ENCODE results near the gene SWT1.

The SWT1 gene

GRCh38 chr1:185284533-185285276 is 127.7 kb downstream of the SWT1 start:
- no peak overlapping the region for H3K4me3 ChIP-seq (replicated peaks; ENCODE audit: insufficient read depth, low read length)
- H3K27ac ChIP-seq (replicated peaks), result no peak overlapping the region
- TF ChIP-seq POLR2AphosphoS5 (IDR thresholded peaks at IDR 0.05; ENCODE audit: low read depth), result no peak
- TF ChIP-seq SPI1 (IDR thresholded peaks at IDR 0.05; ENCODE audit: borderline replicate concordance, low read depth), result no peak
- no peak for TF ChIP-seq CTCF (IDR thresholded peaks at IDR 0.05; ENCODE audit: insufficient read depth, low read length)
- no peak for TF ChIP-seq GABPA (IDR thresholded peaks at IDR 0.05; ENCODE audit: low read depth)
- TF ChIP-seq REST (IDR thresholded peaks at IDR 0.05; ENCODE audit: insufficient replicate concordance, low read depth), result no peak
- H3K27me3 ChIP-seq (ENCODE audit: insufficient read depth, poor library complexity, severe bottlenecking), result no peaks in the 10 kb centered on the region
- no peak for DNase-seq (ENCODE audit: low read depth in 1 of 2, low spot score in 1 of 2)

GRCh38 chr1:185287451-185287850 is 130.5 kb downstream of the SWT1 start:
- no peak for TF ChIP-seq CTCF (IDR thresholded peaks at IDR 0.05; ENCODE audit: insufficient read depth, low read length)
- no peak for TF ChIP-seq GABPA (IDR thresholded peaks at IDR 0.05; ENCODE audit: low read depth)
- no peak for TF ChIP-seq REST (IDR thresholded peaks at IDR 0.05; ENCODE audit: insufficient replicate concordance, low read depth)
- TF ChIP-seq POLR2AphosphoS5 (IDR thresholded peaks at IDR 0.05; ENCODE audit: low read depth), result no peak
- no peak for TF ChIP-seq SPI1 (IDR thresholded peaks at IDR 0.05; ENCODE audit: borderline replicate concordance, low read depth)
- DNase-seq (ENCODE audit: low read depth in 1 of 2, low spot score in 1 of 2), result no peak
- Histone ChIP-seq H3K4me3 (replicated peaks; ENCODE audit: insufficient read depth, low read length) (no peak overlapping the region), H3K27me3 (ENCODE audit: insufficient read depth, poor library complexity, severe bottlenecking) (no peaks in the 10 kb centered on the region), H3K27ac (replicated peaks) (no peak overlapping the region)

- H3K27ac ChIP-seq (replicated peaks), result no peak overlapping the region
- no peak overlapping the region for H3K4me3 ChIP-seq (replicated peaks; ENCODE audit: insufficient read depth, low read length)
- TF ChIP-seq REST (IDR thresholded peaks at IDR 0.05; ENCODE audit: insufficient replicate concordance, low read depth) (no peak), GABPA (IDR thresholded peaks at IDR 0.05; ENCODE audit: low read depth) (no peak), POLR2AphosphoS5 (IDR thresholded peaks at IDR 0.05; ENCODE audit: low read depth) (no peak), SPI1 (IDR thresholded peaks at IDR 0.05; ENCODE audit: borderline replicate concordance, low read depth) (no peak), CTCF (IDR thresholded peaks at IDR 0.05; ENCODE audit: insufficient read depth, low read length) (no peak)
- no peaks in the 10 kb centered on the region for H3K27me3 ChIP-seq (ENCODE audit: insufficient read depth, poor library complexity, severe bottlenecking)
- no peak for DNase-seq (ENCODE audit: low read depth in 1 of 2, low spot score in 1 of 2)
These were observed 131.5 kb downstream of the SWT1 start for GRCh38 chr1:185288435-185288834.
